Skeletal muscle tissue (tissue), 4 donors: ENCODE data around the gene UGGT2. TPM values are rescaled to one million over a fixed set of nuclear protein-coding genes. Genes with fewer than 3 reads are reported as not detected.
"Not testable (repeated sequence)": the region's sequence is repeated elsewhere in the genome, so short reads cannot be mapped to it uniquely, and the experiment has no call there.

Source experiments
- H3K27ac ChIP-seq: one replicate; pipeline ENCODE4 v1.7.0; 2013; ENCODE audit warnings: mild to moderate bottlenecking, low read depth, low read length, inconsistent platforms
- H3K27me3 ChIP-seq, 3 donors: one replicate each; pipeline ENCODE4 v1.7.0; 2013; ENCODE audit warnings: low read length in 3 of 3; ENCODE audit not compliant: control insufficient read depth in 3 of 3, insufficient read depth in 3 of 3
- H3K36me3 ChIP-seq, 3 donors: one replicate each; pipeline ENCODE4 v1.7.0; 2013; ENCODE audit warnings: low read length in 3 of 3; ENCODE audit not compliant: control insufficient read depth in 3 of 3, insufficient read depth in 3 of 3
- H3K4me1 ChIP-seq, 3 donors: one replicate each; pipeline ENCODE4 v1.7.0; 2013; ENCODE audit warnings: low read length in 3 of 3, mild to moderate bottlenecking in 3 of 3; ENCODE audit not compliant: control insufficient read depth in 3 of 3, insufficient read depth in 3 of 3
- H3K4me3 ChIP-seq, 3 donors: one replicate each; pipeline ENCODE4 v1.7.0; 2013; ENCODE audit warnings: low read length in 3 of 3
- H3K9ac ChIP-seq, 3 donors: one replicate each; pipeline ENCODE4 v1.7.0; 2013; ENCODE audit warnings: low read length in 3 of 3, mild to moderate bottlenecking in 3 of 3, moderate library complexity in 2 of 3, low read depth in 1 of 3
- H3K9me3 ChIP-seq, 3 donors: one replicate each; pipeline ENCODE4 v1.7.0; 2013; ENCODE audit warnings: low read length in 3 of 3; ENCODE audit not compliant: control insufficient read depth in 3 of 3
- total RNA-seq: library from RNA; depleted of rRNA; stranded (reverse); fragments of >200 nt; gene quantifications from one replicate; pipeline ENCODE4 v1.2.3, GENCODE V29; 2014
- donor health status: Osteomylitis.

Gene UGGT2
- total RNA-seq, 1 donor from 2014 or later: 43.8 TPM

DNA sequence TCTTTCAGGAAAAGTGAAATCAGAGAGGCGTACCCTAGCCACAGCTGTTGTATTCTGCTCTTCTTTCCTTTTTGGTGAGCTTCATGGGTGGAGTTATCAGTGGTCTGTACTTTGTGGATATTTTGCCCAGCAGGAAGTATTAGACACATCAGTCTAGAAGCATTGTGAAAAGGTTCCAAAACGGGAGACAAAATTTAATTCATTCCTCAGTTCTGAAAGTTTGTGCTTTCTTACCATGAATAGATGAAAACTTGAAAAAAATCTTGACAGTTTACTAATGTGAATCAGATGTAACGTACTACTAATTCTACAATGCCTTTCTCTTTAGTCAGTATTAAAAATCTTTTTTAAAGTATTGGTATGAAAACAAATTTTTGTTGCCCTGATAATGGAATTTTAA is 259.4 kb downstream of the UGGT2 start:
- Histone ChIP-seq H3K9me3 (no peaks in the 10 kb centered on the region), H3K36me3 (peaks cover 3 to 29% (median 18%) of the 10 kb centered on the region in 3 donors), H3K27me3 (no peaks in the 10 kb centered on the region), H3K9ac (no peak overlapping the region), H3K4me1 (peaks cover 0 to 3% (median 0%) of the 10 kb centered on the region in 3 donors), H3K4me3 (no peak overlapping the region), H3K27ac (no peak overlapping the region)

GRCh38 chr13:95793018-95793555 is 260.1 kb downstream of the UGGT2 start:
- no peaks in the 10 kb centered on the region for H3K9me3 ChIP-seq
- H3K4me1 ChIP-seq: peaks cover 0 to 3% (median 0%) of the 10 kb centered on the region in 3 donors
- no peak overlapping the region for H3K9ac ChIP-seq
- H3K4me3 ChIP-seq: no peak overlapping the region
- peaks cover 4 to 36% (median 21%) of the 10 kb centered on the region in 3 donors for H3K36me3 ChIP-seq
- H3K27me3 ChIP-seq: no peaks in the 10 kb centered on the region
- H3K27ac ChIP-seq: no peak overlapping the region

DNA sequence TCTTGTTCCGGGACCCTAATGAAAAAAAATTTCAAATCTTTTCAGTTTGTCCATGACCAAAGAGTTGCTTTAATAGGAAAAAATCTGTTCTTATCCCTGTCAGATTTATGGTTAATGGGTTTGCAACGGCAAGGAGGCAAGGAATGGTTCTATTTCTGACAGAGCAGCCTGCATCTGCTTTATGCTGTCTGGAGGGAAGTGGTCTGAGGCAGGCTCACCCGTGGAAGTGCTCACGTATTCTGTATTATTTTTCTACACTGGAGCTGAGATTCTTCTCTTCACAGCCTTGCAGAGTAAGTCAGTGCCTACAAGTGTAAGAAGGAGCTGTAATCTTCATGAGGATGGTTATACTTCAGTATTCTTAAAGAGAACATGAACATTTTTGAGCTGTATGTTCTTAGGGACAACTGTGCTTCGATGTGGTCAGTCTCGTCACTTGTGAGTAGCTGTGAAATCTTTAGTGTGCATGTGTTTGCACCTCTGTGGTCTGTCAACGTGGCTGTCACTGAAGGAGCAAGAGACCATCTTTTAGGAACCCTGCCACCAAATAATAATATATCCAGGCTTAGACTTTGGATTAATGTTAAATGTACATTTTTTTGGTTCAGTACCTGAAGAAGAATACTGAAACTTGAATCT is 262.0 kb downstream of the UGGT2 start:
- Histone ChIP-seq H3K4me1 (peaks cover 0 to 3% (median 0%) of the 10 kb centered on the region in 3 donors), H3K4me3 (no peak overlapping the region), H3K9ac (no peak overlapping the region), H3K27ac (no peak overlapping the region), H3K27me3 (no peaks in the 10 kb centered on the region), H3K36me3 (peaks cover 9 to 43% (median 26%) of the 10 kb centered on the region in 3 donors), H3K9me3 (no peaks in the 10 kb centered on the region)

GRCh38 chr13:95789315-95789714 is 263.9 kb downstream of the UGGT2 start:
- not testable (repeated sequence) for H3K27ac ChIP-seq, H3K4me3 ChIP-seq, H3K4me1 ChIP-seq, H3K9me3 ChIP-seq, H3K9ac ChIP-seq, H3K27me3 ChIP-seq
- peaks cover 9 to 43% (median 26%) of the 10 kb centered on the region in 3 donors for H3K36me3 ChIP-seq

DNA sequence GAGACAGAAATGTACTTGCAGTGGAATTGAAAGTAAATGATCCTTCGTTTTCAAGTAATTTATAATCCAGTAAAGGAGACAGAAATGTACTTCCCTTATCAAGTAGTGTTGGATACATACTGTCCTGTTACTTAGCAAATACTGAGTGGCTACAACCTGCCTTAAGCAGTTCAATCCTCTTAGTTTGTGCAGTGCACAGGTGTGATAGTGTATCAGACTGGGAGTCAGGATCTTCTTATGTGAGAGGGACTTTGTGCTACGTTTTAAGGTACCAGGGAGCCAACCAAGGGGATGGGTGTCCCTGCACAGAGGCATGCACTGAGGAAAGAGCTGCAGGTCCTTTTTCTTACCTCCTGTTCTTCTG is 265.1 kb downstream of the UGGT2 start:
- Histone ChIP-seq H3K9ac (no peak overlapping the region), H3K4me1 (peaks cover 0 to 2% (median 0%) of the 10 kb centered on the region in 3 donors), H3K36me3 (peaks cover 9 to 39% (median 24%) of the 10 kb centered on the region in 3 donors), H3K27ac (no peak overlapping the region), H3K27me3 (no peaks in the 10 kb centered on the region), H3K4me3 (no peak overlapping the region), H3K9me3 (no peaks in the 10 kb centered on the region)

DNA sequence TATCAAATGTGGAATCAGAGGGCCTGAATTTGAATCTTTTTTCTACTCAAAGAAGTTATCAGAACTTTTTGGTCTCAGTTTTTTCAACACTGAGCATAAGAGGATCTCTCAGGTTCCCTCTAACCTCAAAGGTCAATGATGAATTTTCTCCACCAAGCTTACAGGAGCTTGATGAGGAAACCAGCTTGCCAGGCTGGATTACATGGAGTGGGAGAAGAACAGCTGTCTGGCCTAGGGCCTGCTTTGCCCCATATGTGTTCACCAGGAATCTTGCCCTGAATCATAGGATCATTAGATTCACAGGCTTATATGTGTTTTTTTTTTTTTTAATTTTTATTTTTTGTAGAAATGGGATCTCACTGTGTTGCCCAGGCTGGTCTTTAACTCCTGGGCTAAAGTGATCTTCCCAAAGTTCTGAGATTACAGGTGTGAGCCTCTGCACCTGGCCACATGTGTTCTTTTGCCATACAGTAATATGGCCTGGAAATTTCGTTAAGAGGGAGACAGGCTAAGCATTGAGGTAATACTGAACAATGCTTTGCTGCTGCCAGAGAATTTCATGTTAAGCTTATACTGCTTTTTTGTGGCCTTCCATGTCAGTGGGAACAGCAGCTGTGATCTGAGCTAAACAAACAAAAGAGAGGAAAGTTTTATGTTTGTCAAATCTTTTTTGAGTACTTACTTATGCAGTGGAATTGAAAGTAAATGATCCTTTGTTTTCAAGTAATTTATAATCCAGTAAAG is 265.7 kb downstream of the UGGT2 start:
- Histone ChIP-seq H3K27me3 (no peaks in the 10 kb centered on the region), H3K36me3 (peaks cover 9 to 38% (median 18%) of the 10 kb centered on the region in 3 donors), H3K9me3 (no peaks in the 10 kb centered on the region), H3K4me3 (no peak overlapping the region), H3K4me1 (no peaks in the 10 kb centered on the region), H3K27ac (no peak overlapping the region), H3K9ac (no peak overlapping the region)

- H3K27ac ChIP-seq: no peak overlapping the region
- no peaks in the 10 kb centered on the region for H3K9me3 ChIP-seq
- no peaks in the 10 kb centered on the region for H3K27me3 ChIP-seq
- H3K4me3 ChIP-seq: no peak overlapping the region
- peaks cover 9 to 24% (median 16%) of the 10 kb centered on the region in 3 donors for H3K36me3 ChIP-seq
- H3K4me1 ChIP-seq: no peaks in the 10 kb centered on the region
- no peak overlapping the region for H3K9ac ChIP-seq
Measured at GRCh38 chr13:95784900-95785290, 268.3 kb downstream of the UGGT2 start.

GRCh38 chr13:95784161-95784899 is 268.9 kb downstream of the UGGT2 start:
- Histone ChIP-seq H3K27me3 (no peaks in the 10 kb centered on the region), H3K36me3 (peaks cover 10 to 22% (median 16%) of the 10 kb centered on the region in 3 donors), H3K9ac (no peak overlapping the region), H3K4me1 (no peaks in the 10 kb centered on the region), H3K4me3 (no peak overlapping the region), H3K9me3 (no peaks in the 10 kb centered on the region), H3K27ac (no peak overlapping the region)

DNA sequence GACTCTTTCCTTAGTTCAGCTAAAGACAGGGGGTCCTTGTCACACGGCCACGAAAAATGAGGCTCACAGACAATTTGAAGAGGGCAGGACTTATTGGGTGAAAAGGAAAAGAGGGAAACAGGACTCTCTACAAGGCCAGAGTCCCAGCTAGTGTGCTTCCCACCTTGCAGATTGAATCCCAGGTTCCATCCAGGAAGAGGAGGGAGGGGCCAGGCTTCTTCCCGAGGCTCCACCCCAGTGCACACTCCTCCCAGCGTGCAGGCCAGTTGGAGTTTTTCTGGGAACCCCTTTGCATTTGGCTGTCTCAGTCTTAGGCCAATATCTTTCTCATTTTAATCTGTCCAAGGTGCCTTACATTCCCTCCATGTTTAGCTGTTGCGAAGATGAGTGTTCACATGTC is 269.5 kb downstream of the UGGT2 start:
- Histone ChIP-seq H3K9me3 (no peaks in the 10 kb centered on the region), H3K27ac (no peak overlapping the region), H3K27me3 (no peaks in the 10 kb centered on the region), H3K36me3 (peaks cover 10 to 18% (median 14%) of the 10 kb centered on the region in 3 donors), H3K4me3 (no peak overlapping the region), H3K4me1 (no peaks in the 10 kb centered on the region), H3K9ac (no peak overlapping the region)

DNA sequence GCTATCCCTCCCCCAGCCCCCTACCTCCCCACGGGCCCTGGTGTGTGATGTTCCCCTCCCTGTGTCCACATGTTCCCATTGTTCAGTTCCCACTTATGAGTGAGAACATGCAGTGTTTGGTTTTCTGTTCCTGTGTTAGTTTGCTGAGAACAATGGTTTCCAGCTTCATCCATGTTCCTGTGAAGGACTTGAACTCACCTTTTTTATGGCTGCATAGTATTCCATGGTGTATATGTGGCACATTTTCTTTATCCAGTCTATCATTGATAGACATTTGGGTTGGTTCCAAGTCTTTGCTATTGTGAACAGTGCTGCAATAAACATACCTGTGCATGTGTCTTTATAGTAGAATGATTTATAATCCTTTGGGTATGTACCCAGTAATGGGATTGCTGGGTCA is 271.3 kb downstream of the UGGT2 start:
- H3K36me3 ChIP-seq, H3K9ac ChIP-seq, H3K4me3 ChIP-seq, H3K4me1 ChIP-seq, H3K9me3 ChIP-seq, H3K27me3 ChIP-seq, H3K27ac ChIP-seq: not testable (repeated sequence)
